ENCODE results near the gene RFNG.

DNA sequence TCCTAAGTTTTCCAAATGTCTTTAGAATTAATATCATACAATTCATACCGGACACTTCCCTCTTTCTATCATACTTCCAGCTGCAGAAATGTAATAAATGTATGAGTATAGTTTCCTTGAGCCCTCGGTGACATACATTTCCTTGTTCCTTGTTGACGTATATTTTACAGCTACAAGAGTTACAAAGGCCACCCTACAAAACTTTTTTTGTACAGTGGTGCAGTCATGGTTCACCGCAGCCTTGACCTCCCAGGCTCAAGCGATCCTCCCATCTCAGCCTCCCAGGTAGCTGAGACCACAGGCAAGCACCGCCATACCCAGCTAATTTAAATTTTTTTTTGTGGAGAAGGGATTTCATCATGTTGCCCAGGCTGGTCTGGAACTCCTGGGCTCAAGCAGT, 21.2 kb upstream of the RFNG start:
- TF ChIP-seq, protein P1, sequence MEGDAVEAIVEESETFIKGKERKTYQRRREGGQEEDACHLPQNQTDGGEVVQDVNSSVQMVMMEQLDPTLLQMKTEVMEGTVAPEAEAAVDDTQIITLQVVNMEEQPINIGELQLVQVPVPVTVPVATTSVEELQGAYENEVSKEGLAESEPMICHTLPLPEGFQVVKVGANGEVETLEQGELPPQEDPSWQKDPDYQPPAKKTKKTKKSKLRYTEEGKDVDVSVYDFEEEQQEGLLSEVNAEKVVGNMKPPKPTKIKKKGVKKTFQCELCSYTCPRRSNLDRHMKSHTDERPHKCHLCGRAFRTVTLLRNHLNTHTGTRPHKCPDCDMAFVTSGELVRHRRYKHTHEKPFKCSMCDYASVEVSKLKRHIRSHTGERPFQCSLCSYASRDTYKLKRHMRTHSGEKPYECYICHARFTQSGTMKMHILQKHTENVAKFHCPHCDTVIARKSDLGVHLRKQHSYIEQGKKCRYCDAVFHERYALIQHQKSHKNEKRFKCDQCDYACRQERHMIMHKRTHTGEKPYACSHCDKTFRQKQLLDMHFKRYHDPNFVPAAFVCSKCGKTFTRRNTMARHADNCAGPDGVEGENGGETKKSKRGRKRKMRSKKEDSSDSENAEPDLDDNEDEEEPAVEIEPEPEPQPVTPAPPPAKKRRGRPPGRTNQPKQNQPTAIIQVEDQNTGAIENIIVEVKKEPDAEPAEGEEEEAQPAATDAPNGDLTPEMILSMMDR (IDR thresholded peaks at IDR 0.05): no peak
- TF ChIP-seq ZFX (IDR thresholded peaks at IDR 0.05; ENCODE audit: borderline replicate concordance): no peak
